Adrenal gland (tissue), 5 donors: ENCODE measurements around the gene CDH10.

ENCODE experiments used
- POLR2A ChIP-seq, 2 donors: fragments of 450-650 bp; IDR thresholded peaks; one replicate each; pipeline ENCODE4 v1.6.1; 2017; ENCODE audit warnings: antibody characterized with exemption in 2 of 2, mild to moderate bottlenecking in 2 of 2, moderate library complexity in 1 of 2
- TF ChIP-seq, protein P1 (sequence below), 6 experiments: fragments of 450-650 bp in 4 of 6; fragments of 200-600 bp in 2 of 6; sonication (generic) in 1 of 6; IDR thresholded peaks; 1 replicate in 5 of 6; 2 replicates in 1 of 6; pipeline versions ENCODE4 v1.5.1 to v1.8.0; 2016 to 2021; ENCODE audit warnings: antibody characterized with exemption in 6 of 6, mild to moderate bottlenecking in 2 of 6, moderate library complexity in 1 of 6
- donor health status: DM: no; HTN: no; CAD: no.

DNA sequence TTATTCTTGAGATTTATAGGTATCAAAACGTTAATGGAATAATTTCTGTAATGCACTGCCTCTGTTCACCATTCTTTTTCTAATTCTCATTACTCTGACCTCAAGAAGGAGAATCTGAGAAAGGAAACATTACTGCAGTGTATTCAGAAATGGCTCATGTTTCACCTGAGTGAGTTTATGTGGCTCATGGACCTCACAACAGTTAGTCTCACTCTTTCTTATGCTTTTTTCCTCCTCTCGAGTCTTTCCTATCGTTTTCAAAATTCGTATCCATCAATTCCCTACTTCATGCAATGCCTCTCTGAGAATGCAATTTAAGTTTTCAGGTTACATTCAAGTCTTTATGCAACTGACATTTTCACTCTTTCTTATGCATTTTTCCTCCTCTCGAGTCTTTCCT is 9.6 kb downstream of the CDH10 start:
- TF ChIP-seq POLR2A (IDR thresholded peaks at IDR 0.05) = no peak
- TF ChIP-seq, protein P1, sequence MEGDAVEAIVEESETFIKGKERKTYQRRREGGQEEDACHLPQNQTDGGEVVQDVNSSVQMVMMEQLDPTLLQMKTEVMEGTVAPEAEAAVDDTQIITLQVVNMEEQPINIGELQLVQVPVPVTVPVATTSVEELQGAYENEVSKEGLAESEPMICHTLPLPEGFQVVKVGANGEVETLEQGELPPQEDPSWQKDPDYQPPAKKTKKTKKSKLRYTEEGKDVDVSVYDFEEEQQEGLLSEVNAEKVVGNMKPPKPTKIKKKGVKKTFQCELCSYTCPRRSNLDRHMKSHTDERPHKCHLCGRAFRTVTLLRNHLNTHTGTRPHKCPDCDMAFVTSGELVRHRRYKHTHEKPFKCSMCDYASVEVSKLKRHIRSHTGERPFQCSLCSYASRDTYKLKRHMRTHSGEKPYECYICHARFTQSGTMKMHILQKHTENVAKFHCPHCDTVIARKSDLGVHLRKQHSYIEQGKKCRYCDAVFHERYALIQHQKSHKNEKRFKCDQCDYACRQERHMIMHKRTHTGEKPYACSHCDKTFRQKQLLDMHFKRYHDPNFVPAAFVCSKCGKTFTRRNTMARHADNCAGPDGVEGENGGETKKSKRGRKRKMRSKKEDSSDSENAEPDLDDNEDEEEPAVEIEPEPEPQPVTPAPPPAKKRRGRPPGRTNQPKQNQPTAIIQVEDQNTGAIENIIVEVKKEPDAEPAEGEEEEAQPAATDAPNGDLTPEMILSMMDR (IDR thresholded peaks at IDR 0.05) = no peak
